Cerebellar nuclear complex (tissue), 1 donor: Measurements from ENCODE around the gene HBM.
"Not testable (repeated sequence)": the region's sequence is repeated elsewhere in the genome, so short reads cannot be mapped to it uniquely, and the experiment has no call there.

Source experiments
- DNase-seq, 2 experiments: peaks; one replicate each; lab custom pipeline; 2025; lab: John Stamatoyannopoulos, UW

Gene HBM, protein sequence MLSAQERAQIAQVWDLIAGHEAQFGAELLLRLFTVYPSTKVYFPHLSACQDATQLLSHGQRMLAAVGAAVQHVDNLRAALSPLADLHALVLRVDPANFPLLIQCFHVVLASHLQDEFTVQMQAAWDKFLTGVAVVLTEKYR

GRCh38 chr16:165539-166374 is at the start of gene HBM:
Gene HBM (plus strand): TSS chr16:165978. CDS start chr16:165998, 20 bp downstream.
- DNase-seq, result no peak

DNA sequence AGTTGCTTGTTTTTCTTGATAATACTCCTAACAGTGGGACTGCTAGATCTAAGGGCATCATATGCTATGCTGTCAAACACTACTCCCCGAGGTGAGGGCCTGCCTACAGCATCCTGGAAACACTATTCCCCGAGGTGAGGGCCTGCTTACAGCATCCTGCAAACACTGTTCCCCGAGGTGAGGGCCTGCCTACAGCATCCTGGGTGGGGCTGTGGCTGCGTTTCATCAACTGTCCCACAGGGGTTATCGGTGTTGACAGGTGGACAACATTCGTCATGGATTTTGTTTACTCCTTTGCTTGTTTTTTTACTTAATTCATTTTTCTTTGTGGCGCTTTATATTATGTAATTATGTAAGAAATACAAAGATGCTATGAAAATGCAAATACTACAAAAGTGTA is 49.8 kb upstream of the HBM start:
- DNase-seq, result no peak

- DNase-seq, result no peak
Measured at GRCh38 chr16:117379-118365, 48.1 kb upstream of the HBM start.

- no peak for DNase-seq
Measured at GRCh38 chr16:118857-119256, 46.9 kb upstream of the HBM start.

- no peak for DNase-seq
Measured at GRCh38 chr16:119295-119694, 46.5 kb upstream of the HBM start.

DNA sequence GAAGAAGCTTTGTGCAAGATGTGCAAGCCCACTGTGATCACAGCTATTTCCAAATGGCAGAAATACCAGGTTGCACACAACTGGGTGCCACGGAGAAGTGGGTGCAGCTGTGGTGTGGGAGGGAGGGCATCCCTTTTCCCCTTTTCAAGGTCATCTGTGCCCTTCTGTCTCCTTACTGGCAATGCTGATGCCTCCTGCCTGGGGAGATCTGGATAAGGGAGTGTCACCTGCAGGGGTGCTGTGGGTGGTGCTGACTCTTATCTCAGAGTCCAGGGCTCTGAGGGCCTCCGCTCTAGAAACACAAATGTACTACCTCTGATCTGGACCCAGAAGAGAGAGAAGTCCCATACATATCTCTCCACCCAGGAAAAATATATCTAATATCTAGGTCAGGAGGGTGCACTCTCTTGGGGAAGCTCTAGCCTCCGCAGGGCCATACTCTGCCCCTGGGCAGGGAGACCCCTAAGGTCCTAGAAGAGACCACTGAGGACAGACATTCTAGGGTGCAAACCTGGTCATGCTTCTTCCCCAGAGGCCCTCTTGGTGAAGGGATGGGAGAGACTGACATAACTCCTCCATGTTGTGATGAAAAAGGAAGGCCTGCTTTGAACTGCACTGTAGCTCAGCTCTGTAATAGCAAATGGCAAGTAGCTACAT is 45.8 kb upstream of the HBM start:
- DNase-seq, result no peak

DNA sequence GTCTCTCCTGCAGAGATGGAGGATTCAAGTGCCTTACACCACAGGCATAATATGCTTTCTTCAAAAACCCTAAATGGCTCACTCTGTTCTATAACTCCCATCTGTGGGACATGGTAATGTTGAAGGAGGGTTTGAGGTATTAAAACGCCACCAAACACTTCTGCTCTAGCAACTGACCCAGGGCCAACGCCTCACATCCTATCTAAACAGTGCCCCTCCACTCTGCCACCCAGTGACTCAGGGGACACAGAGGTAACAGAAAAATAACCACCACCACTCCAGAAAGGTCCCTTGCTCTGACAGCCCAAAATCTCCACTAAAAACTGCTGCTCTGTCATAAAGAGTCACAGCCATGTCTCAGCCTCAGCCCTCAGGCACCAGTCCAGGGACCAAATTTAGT is 45.0 kb upstream of the HBM start:
- no peak for DNase-seq

GRCh38 chr16:122361-122760 is 43.4 kb upstream of the HBM start:
- DNase-seq, result no peak

DNA sequence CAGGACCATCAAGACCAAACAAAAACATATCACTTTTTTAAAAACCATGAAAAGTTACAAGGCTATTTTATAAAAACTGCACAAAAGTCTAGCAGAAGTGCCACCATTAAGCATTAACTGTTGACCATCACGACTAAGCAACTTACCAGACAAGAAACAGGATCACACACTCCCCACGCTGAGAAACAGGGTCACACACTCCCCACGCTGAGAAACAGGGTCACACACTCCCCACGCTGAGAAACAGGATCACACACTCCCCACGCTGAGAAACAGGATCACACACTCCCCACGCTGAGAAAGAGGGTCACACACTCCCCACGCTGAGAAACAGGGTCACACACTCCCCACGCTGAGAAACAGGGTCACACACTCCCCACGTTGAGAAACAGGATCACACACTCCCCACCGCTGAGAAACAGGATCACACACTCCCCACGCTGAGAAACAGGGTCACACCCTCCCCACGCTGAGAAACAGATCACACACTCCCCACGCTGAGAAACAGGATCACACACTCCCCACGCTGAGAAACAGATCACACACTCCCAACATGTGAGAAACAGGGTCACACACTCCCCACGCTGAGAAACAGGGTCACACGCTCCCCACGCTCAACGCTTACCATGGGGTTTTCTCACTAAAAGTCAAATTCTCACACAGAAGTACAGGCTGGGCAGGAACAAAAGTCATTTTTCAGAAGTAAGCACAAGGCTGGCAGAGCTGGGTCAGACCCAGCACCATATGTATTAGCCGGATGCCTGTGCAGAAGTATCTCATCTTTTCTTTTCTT is 42.0 kb upstream of the HBM start:
- DNase-seq, result not testable (repeated sequence)

GRCh38 chr16:125011-125410 is 40.8 kb upstream of the HBM start:
- no peak for DNase-seq

DNA sequence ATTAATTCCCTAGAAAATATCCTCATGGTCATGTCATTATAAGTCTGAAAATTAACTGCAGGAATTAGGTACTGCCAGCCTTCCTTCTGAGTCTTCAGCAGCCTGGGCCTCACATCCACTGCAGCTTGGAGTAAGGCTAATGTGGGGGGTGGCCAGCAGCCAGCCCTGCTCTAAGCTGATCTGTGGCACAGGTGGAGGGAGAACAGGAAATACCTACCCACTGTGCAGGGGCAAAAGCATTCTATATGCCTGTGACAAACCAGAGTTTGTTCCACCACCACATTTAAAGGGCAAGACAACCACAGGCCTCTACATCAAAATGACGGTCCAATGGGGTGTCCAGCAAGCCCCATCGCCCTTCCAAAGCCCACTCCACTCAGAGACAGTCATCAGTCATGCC is 36.7 kb upstream of the HBM start:
- no peak for DNase-seq

- DNase-seq, result no peak
Measured at GRCh38 chr16:130533-131173, 35.1 kb upstream of the HBM start.

DNA sequence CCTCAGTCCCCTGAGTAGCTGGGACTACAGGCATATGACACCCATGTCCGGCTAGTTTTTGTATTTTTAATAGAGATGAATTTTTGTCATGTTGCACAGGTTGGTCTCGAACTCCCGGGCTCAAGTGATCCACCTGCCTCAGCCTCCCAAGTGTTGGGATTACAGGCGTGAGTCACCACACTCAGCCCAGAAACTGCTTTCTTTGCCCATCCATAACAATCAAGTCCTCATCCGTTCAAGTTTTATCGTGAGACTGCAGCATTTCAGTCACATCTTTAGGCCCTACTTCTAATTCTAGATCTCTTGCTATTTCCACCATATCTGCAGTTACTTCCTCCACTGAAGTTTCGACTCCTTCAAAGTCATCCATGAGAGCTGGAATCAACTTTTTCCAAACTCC is 33.7 kb upstream of the HBM start:
- no peak for DNase-seq

GRCh38 chr16:133716-134115 is 32.1 kb upstream of the HBM start:
- DNase-seq, result no peak

DNA sequence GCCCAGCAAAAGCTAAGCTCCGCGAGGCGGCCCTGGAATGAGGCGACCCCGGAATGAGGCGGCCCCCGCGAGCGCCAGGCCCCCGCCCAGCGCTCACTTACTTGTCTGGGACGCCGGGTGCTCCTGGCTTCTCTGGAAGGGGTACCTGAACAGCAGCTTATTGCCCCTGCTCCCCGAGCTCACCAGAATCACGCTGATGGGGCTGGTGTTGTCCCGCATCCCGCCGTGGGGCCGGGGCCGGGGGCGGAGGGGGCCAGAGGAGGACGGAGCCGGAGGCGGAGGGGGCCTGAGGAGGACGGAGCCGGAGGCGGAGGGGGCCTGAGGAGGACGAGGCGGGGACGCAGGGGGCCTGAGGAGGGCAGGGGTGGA is 27.7 kb upstream of the HBM start:
- no peak for DNase-seq

DNA sequence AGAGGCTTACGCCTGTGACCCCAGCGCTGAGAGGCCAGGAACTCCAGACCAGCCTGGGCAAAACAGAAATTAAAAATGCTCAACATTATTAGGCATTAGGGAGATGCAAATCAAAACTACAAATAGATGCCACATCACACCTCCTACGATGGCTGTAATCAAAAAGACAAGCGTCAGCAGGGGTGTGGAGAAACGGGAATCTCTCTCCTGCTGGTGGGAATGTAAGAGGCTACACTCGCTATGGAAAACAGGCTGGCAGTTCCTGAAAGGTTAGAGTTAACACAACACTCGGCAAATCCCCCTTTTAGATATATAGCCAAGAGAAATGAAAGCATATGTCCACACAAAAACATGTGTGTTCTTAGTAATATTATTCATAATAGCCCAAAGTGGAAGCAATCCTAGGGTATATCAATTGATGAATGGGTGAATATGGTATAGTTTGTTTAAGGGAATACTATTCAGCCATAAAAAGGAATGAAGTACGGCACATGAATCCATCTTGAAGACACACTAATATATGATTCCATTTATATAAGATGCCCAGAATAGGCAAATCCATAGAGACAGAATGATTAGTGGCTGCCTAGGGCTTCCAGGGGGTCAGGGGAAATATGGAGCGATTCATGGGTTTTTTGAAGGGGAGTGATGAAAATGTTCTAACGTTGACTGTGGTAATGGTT is 25.5 kb upstream of the HBM start:
- no peak for DNase-seq

DNA sequence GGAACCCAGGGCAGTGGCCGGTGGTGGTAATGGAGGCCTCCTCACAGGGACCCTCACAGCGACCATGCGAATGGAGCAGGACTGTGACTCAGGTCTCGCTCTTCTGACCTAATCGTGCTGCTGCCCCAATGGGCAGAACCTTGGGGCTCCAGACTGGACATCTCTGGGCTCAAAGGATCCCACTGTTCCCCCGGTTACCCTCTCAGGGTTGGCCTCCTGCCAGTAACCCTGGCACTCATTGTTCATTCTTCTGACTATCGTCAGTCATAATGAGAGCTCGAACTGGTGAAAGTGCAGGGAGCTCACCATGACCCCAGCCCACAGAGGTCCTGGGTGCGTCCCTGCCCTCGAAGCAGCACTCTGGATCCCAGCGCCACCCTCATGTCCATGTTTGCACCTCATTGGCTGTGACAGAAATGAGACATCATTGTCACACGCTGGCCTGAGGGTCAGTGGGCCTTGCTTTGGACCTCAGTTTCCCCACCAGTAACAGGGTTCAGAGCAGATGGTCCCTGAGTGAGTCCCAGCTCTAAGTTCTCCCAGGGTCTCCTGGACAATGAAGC is 23.3 kb upstream of the HBM start:
- no peak for DNase-seq

DNA sequence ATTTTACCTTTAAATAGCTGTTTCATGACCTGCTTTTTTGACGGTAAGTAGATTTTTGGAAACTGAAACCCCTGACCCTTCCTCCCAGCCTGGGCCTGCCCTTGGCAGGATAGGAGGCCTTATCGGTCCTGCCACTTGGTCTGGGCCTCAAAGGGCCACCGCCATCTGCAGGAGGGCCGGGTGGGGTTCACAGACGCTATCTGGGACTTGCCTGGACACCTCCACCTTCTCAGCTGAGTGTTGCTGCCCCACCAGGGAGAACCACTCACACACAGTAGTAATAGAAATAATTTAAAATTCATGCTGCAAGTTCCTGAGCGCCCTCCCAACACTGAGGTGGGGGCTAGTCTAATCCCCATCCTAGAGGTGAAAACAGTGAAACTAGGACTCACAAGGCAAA is 22.7 kb upstream of the HBM start:
- no peak for DNase-seq

DNA sequence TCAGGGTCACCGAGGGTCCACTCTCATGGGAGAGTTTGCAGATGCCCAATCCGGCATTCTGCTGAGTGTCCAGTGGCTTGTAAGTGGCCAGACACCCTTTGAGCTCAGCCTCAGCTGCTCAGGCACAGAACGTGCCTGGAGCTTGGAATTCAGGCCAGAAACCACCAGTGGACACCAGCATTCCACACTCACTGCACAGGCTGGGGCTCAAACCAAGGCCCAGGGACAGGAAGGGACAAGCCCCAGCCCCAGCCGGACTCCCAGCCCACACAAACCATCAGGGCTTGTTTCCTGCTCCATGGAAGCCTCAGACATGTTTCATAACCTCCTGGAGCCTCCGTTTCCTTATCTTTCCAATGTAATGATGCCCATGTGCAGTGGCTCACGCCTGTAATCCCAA is 22.3 kb upstream of the HBM start:
- no peak for DNase-seq

GRCh38 chr16:144797-145252 is 21.0 kb upstream of the HBM start:
- no peak for DNase-seq
